ENCODE data around the gene FGGY.
"Not testable (repeated sequence)": the region's sequence is repeated elsewhere in the genome, so short reads cannot be mapped to it uniquely, and the experiment has no call there.

The FGGY gene

GRCh38 chr1:59289570-59289969 lies 7.3 kb upstream of the FGGY start:
- DNase-seq (ENCODE audit: low read depth): no peak

- DNase-seq (ENCODE audit: low read depth): peak; percentile 36
Observed at GRCh38 chr1:59290193-59290949, 6.5 kb upstream of the FGGY start.

- no peak for DNase-seq (ENCODE audit: low read depth)
Observed at GRCh38 chr1:59291561-59291960, 5.3 kb upstream of the FGGY start.

GRCh38 chr1:59292562-59292961 lies 4.3 kb upstream of the FGGY start:
- peak; percentile 90 for DNase-seq (ENCODE audit: low read depth)

- no peak for DNase-seq (ENCODE audit: low read depth)
Observed at GRCh38 chr1:59293206-59293605, 3.7 kb upstream of the FGGY start.

- DNase-seq (ENCODE audit: low read depth): no peak
Observed at GRCh38 chr1:59293849-59294248, 3.0 kb upstream of the FGGY start.

GRCh38 chr1:59294423-59294822 lies 2.5 kb upstream of the FGGY start:
- DNase-seq (ENCODE audit: low read depth): no peak

GRCh38 chr1:59295618-59296017 lies 1.3 kb upstream of the FGGY start:
- DNase-seq (ENCODE audit: low read depth): no peak

GRCh38 chr1:59298026-59298583 lies 1.2 kb downstream of the FGGY start:
- peak; percentile 29 for DNase-seq (ENCODE audit: low read depth)

GRCh38 chr1:59298710-59299346 lies 1.9 kb downstream of the FGGY start:
- no peak for DNase-seq (ENCODE audit: low read depth)

- not testable (repeated sequence) for DNase-seq (ENCODE audit: low read depth)
Observed at GRCh38 chr1:59299670-59300069, 2.8 kb downstream of the FGGY start.

- no peak for DNase-seq (ENCODE audit: low read depth)
Observed at GRCh38 chr1:59302297-59302696, 5.4 kb downstream of the FGGY start.

- no peak for DNase-seq (ENCODE audit: low read depth)
Observed at GRCh38 chr1:59302871-59303270, 6.0 kb downstream of the FGGY start.

- DNase-seq (ENCODE audit: low read depth): no peak
Observed at GRCh38 chr1:59305188-59305587, 8.3 kb downstream of the FGGY start.

GRCh38 chr1:59307591-59307990 lies 10.7 kb downstream of the FGGY start:
- DNase-seq (ENCODE audit: low read depth): no peak

- no peak for DNase-seq (ENCODE audit: low read depth)
Observed at GRCh38 chr1:59308839-59309238, 11.9 kb downstream of the FGGY start.

- no peak for DNase-seq (ENCODE audit: low read depth)
Observed at GRCh38 chr1:59309392-59309791, 12.5 kb downstream of the FGGY start.

GRCh38 chr1:59309795-59310548 lies 13.1 kb downstream of the FGGY start:
- no peak for DNase-seq (ENCODE audit: low read depth)

- no peak for DNase-seq (ENCODE audit: low read depth)
Observed at GRCh38 chr1:59310549-59311250, 13.8 kb downstream of the FGGY start.

GRCh38 chr1:59314776-59315528 lies 18.1 kb downstream of the FGGY start:
- DNase-seq (ENCODE audit: low read depth): no peak
